H9 (cell line): Measurements from ENCODE around the gene SLC2A8. TPM values are rescaled to one million over a fixed set of nuclear protein-coding genes. Genes with fewer than 3 reads are reported as not detected.

ENCODE experiments used
- DNase-seq: peaks from one replicate; pipeline ENCODE4 v3.0.0-alpha.2; 2017
- H2AFZ ChIP-seq: one replicate; pipeline ENCODE4 v1.6.1; 2013; ENCODE audit warnings: mild to moderate bottlenecking, low read length, control low read depth, moderate library complexity
- H2AK5ac ChIP-seq: 2 replicates; pipeline ENCODE4 v1.6.1; 2013; ENCODE audit warnings: low read length, control low read depth, mixed read lengths; ENCODE audit not compliant: insufficient read length
- H2BK120ac ChIP-seq: one replicate; pipeline ENCODE4 v1.6.1; 2013; ENCODE audit warnings: low read depth, mild to moderate bottlenecking, low read length, control low read depth, inconsistent platforms; ENCODE audit not compliant: poor library complexity, severe bottlenecking
- H2BK12ac ChIP-seq: 2 replicates; pipeline ENCODE4 v1.6.1; 2013; ENCODE audit warnings: low read length, control low read depth, mixed read lengths, low read depth; ENCODE audit not compliant: insufficient read length
- H2BK15ac ChIP-seq: 2 replicates; pipeline ENCODE4 v1.6.1; 2013; ENCODE audit warnings: low read depth, low read length, control low read depth
- H2BK20ac ChIP-seq: one replicate; pipeline ENCODE4 v1.6.1; 2013; ENCODE audit warnings: low read depth, mild to moderate bottlenecking, low read length, control low read depth, inconsistent platforms; ENCODE audit not compliant: poor library complexity, severe bottlenecking
- H2BK5ac ChIP-seq: 2 replicates; pipeline ENCODE4 v1.6.1; 2013; ENCODE audit warnings: low read length, control low read depth, mixed read lengths; ENCODE audit not compliant: insufficient read length
- H3K14ac ChIP-seq: 2 replicates; pipeline ENCODE4 v1.6.1; 2013; ENCODE audit warnings: low read length, control low read depth; ENCODE audit not compliant: insufficient read depth
- H3K18ac ChIP-seq: 2 replicates; pipeline ENCODE4 v1.6.1; 2013; ENCODE audit warnings: low read depth, mild to moderate bottlenecking, mixed read lengths, low read length, control low read depth; ENCODE audit not compliant: insufficient read length
- H3K23ac ChIP-seq: 2 replicates; pipeline ENCODE4 v1.6.1; 2013; ENCODE audit warnings: low read length, control low read depth, mixed read lengths, low read depth; ENCODE audit not compliant: insufficient read length
- H3K23me2 ChIP-seq: 2 replicates; pipeline ENCODE4 v1.6.1; 2013; ENCODE audit warnings: low read depth, mild to moderate bottlenecking, mixed read lengths, low read length, control low read depth; ENCODE audit not compliant: insufficient read length, poor library complexity, severe bottlenecking
- H3K27ac ChIP-seq: 2 replicates; pipeline ENCODE4 v1.5.1; 2013; ENCODE audit warnings: low read length, control low read depth, mixed read lengths, low read depth; ENCODE audit not compliant: insufficient read length
- H3K27me3 ChIP-seq: 2 replicates; pipeline ENCODE4 v1.6.1; 2013; ENCODE audit warnings: low read length, control low read depth, inconsistent platforms; ENCODE audit not compliant: insufficient read depth
- H3K4ac ChIP-seq: 2 replicates; pipeline ENCODE4 v1.6.1; 2013; ENCODE audit warnings: low read depth, mild to moderate bottlenecking, control low read depth, inconsistent platforms, low read length, moderate library complexity
- H3K4me1 ChIP-seq: 2 replicates; pipeline ENCODE4 v1.6.1; 2013; ENCODE audit warnings: low read length, control low read depth, inconsistent platforms; ENCODE audit not compliant: insufficient read depth
- H3K4me2 ChIP-seq: 2 replicates; pipeline ENCODE4 v1.6.1; 2013; ENCODE audit warnings: low read length, control low read depth, mixed read lengths; ENCODE audit not compliant: insufficient read length, insufficient read depth
- H3K56ac ChIP-seq: 2 replicates; pipeline ENCODE4 v1.6.1; 2013; ENCODE audit warnings: low read depth, mild to moderate bottlenecking, mixed read lengths, low read length, control low read depth; ENCODE audit not compliant: insufficient read length
- H3K79me1 ChIP-seq: 2 replicates; pipeline ENCODE4 v1.6.1; 2013; ENCODE audit warnings: low read depth, mild to moderate bottlenecking, moderate library complexity, low read length, control low read depth, inconsistent platforms; ENCODE audit not compliant: insufficient read depth, poor library complexity, severe bottlenecking
- H3K79me2 ChIP-seq: 2 replicates; pipeline ENCODE4 v1.6.1; 2013; ENCODE audit warnings: low read length, control low read depth, inconsistent platforms; ENCODE audit not compliant: insufficient read depth
- H3K9ac ChIP-seq: 2 replicates; pipeline ENCODE4 v1.6.1; 2013; ENCODE audit warnings: low read length, control low read depth, mixed read lengths; ENCODE audit not compliant: insufficient read length; ENCODE audit errors: extremely low read depth
- H3K9me3 ChIP-seq: one replicate; pipeline ENCODE4 v1.6.1; 2013; ENCODE audit warnings: low read depth, low read length, inconsistent platforms; ENCODE audit not compliant: control insufficient read depth
- H3T11ph ChIP-seq: one replicate; pipeline ENCODE4 v1.6.1; 2013; ENCODE audit warnings: mild to moderate bottlenecking, low read length, control low read depth, inconsistent platforms
- H4K20me1 ChIP-seq: one replicate; pipeline ENCODE4 v1.6.1; 2013; ENCODE audit not compliant: control insufficient read depth, insufficient read length, insufficient read depth
- H4K5ac ChIP-seq: 2 replicates; pipeline ENCODE4 v1.6.1; 2013; ENCODE audit warnings: low read depth, mild to moderate bottlenecking, mixed read lengths, low read length, control low read depth; ENCODE audit not compliant: insufficient read length
- H4K8ac ChIP-seq: replicated peaks from 2 replicates; pipeline ENCODE4 v1.6.1; 2013; ENCODE audit warnings: low read length, control low read depth, mixed read lengths, low read depth; ENCODE audit not compliant: insufficient read length
- H4K91ac ChIP-seq: 2 replicates; pipeline ENCODE4 v1.6.1; 2013; ENCODE audit warnings: low read depth, mild to moderate bottlenecking, moderate library complexity, mixed read lengths, low read length, control low read depth; ENCODE audit not compliant: insufficient read length
- H3K27ac Mint-ChIP-seq, 3 experiments: 2 replicates in 2 of 3; 3 replicates in 1 of 3; pipeline ENCODE4 v1.8.0; 2020 to 2021; ENCODE audit warnings: mixed read lengths in 3 of 3, mild to moderate bottlenecking in 1 of 3, moderate library complexity in 1 of 3
- H3K27me3 Mint-ChIP-seq: 2 replicates; pipeline ENCODE4 v1.8.0; 2021; ENCODE audit warnings: low read depth, mild to moderate bottlenecking, moderate library complexity, mixed read lengths
- H3K36me3 Mint-ChIP-seq, 3 experiments: 2 replicates in 2 of 3; 3 replicates in 1 of 3; pipeline ENCODE4 v1.8.0; 2020 to 2021; ENCODE audit warnings: low read depth in 3 of 3, mixed read lengths in 3 of 3; ENCODE audit not compliant: insufficient read depth in 1 of 3
- H3K4me1 Mint-ChIP-seq, 2 experiments: 2 replicates each; pipeline ENCODE4 v1.8.0; 2020; ENCODE audit warnings: mixed read lengths in 2 of 2
- H3K4me3 Mint-ChIP-seq, 2 experiments: 2 replicates in 1 of 2; 3 replicates in 1 of 2; pipeline ENCODE4 v1.8.0; 2020 to 2021; ENCODE audit warnings: mild to moderate bottlenecking in 2 of 2, mixed read lengths in 2 of 2, moderate library complexity in 1 of 2
- H3K9me3 Mint-ChIP-seq, 2 experiments: 2 replicates in 1 of 2; 3 replicates in 1 of 2; pipeline ENCODE4 v1.8.0; 2020; ENCODE audit warnings: mild to moderate bottlenecking in 2 of 2, mixed read lengths in 2 of 2, moderate library complexity in 1 of 2
- CTCF ChIP-seq: fragments of 200-600 bp; sonication (generic); conservative IDR thresholded peaks from 3 replicates; pipeline ENCODE4 v1.8.0; 2021; ENCODE audit warnings: antibody characterized with exemption, mild to moderate bottlenecking
- WGBS: extraction: QIAGEN DNeasy Blood & Tissue Kit; methylation state at CpG from one replicate; pipeline ENCODE4 v1.1.7; 2013; ENCODE audit warnings: missing lambda C conversion rate, low lambda C conversion rate, mixed read lengths; ENCODE audit not compliant: insufficient read length; ENCODE audit errors: extremely low coverage; 5-methylcytosine and 5-hydroxymethylcytosine counted together
- total RNA-seq: library from RNA; stranded (reverse); gene quantifications from 2 replicates; pipeline ENCODE4 v1.2.1, GENCODE V29; 2021

Gene SLC2A8
- total RNA-seq, 1 experiment from 2014 or later, result 38.3 TPM

GRCh38 chr9:127392976-127393375, 4.0 kb upstream of the SLC2A8 start:
- H3K18ac ChIP-seq, result no peak overlapping the region
- no peak overlapping the region for H4K91ac ChIP-seq
- H3K14ac ChIP-seq, result no peak overlapping the region
- H4K8ac ChIP-seq, result no peak overlapping the region
- no peak overlapping the region for H3K27ac ChIP-seq
- no peaks in the 10 kb centered on the region for H3K79me1 ChIP-seq
- no peak overlapping the region for H2BK120ac ChIP-seq
- no peaks in the 10 kb centered on the region for H3K9me3 ChIP-seq
- DNase-seq, result no peak
- Mint-ChIP-seq H3K9me3 (no peaks in the 10 kb centered on the region), H3K27ac (no peak overlapping the region), H3K4me3 (no peak overlapping the region), H3K4me1 (peaks cover 25 to 32% of the 10 kb centered on the region in 2 experiments), H3K36me3 (no peaks in the 10 kb centered on the region), H3K27me3 (peaks cover 11% of the 10 kb centered on the region)
- no peak overlapping the region for H2AK5ac ChIP-seq
- no peak overlapping the region for H3K23ac ChIP-seq
- no peak overlapping the region for H2BK12ac ChIP-seq
- no peak overlapping the region for H3K9ac ChIP-seq
- no peaks in the 10 kb centered on the region for H3K79me2 ChIP-seq
- H4K5ac ChIP-seq, result no peak overlapping the region
- H2BK20ac ChIP-seq, result no peak overlapping the region
- H3K23me2 ChIP-seq, result peaks cover 8% of the 10 kb centered on the region
- no peak overlapping the region for H2BK15ac ChIP-seq
- no peak for TF ChIP-seq CTCF
- H3K4me2 ChIP-seq, result no peak overlapping the region
- H4K20me1 ChIP-seq, result no peaks in the 10 kb centered on the region
- no peak overlapping the region for H3K56ac ChIP-seq
- no peak overlapping the region for H3K4ac ChIP-seq
- no peak overlapping the region for H2AFZ ChIP-seq
- no peaks in the 10 kb centered on the region for H3K27me3 ChIP-seq
- no CpG with 5 or more reads among the region's 5 CpGs for WGBS
- H3K4me1 ChIP-seq, result no peaks in the 10 kb centered on the region; the same call in 1 of the 2 replicates
- no peak overlapping the region for H3T11ph ChIP-seq
- H2BK5ac ChIP-seq, result no peak overlapping the region
